Naive thymus-derived CD4-positive, alpha-beta T cell (primary cell): ENCODE measurements around the gene CHD1. TPM values are rescaled to one million over a fixed set of nuclear protein-coding genes. Genes with fewer than 3 reads are reported as not detected.

Experiments
- ATAC-seq: fragments of 150-1000 bp; cut with Tn5 transposase; 2 replicates; pipeline ENCODE4 v1.10.0; 2021; ENCODE audit warnings: mild to moderate bottlenecking, moderate library complexity
- CTCF ChIA-PET: fragments of 350-600 bp; sonication (Branson Sonifier 250); formaldehyde crosslinking; loops from one replicate; lab custom pipeline; 2021; ENCODE audit warnings: antibody characterized with exemption; lab: Charles Lee
- POLR2A ChIA-PET: fragments of 350-600 bp; sonication (Branson Sonifier 250); formaldehyde crosslinking; loops from one replicate; lab custom pipeline; 2021; ENCODE audit warnings: antibody characterized with exemption, inconsistent platforms; lab: Charles Lee
- DNase-seq, 9 donors: peaks; one replicate each; pipeline versions ENCODE4 v3.0.0 to v3.0.0-alpha.2; 2020 to 2022; ENCODE audit warnings: mixed read lengths in 1 of 9
- H3K27ac ChIP-seq: one replicate; pipeline ENCODE4 v1.7.0; 2013; ENCODE audit warnings: mild to moderate bottlenecking, low read depth, low read length, moderate library complexity
- H3K27me3 ChIP-seq, 2 donors: one replicate each; pipeline ENCODE4 v1.7.0; 2013; ENCODE audit warnings: low read length in 2 of 2, mild to moderate bottlenecking in 2 of 2, moderate library complexity in 2 of 2; ENCODE audit not compliant: control insufficient read depth in 2 of 2, insufficient read depth in 2 of 2
- H3K36me3 ChIP-seq, 3 experiments: 1 replicate in 2 of 3; 2 replicates in 1 of 3; pipeline ENCODE4 v1.7.0; 2013; ENCODE audit warnings: low read length in 3 of 3, mild to moderate bottlenecking in 3 of 3, moderate library complexity in 1 of 3; ENCODE audit not compliant: insufficient read depth in 3 of 3, control insufficient read depth in 2 of 3
- H3K4me1 ChIP-seq, 2 donors: one replicate each; pipeline ENCODE4 v1.7.0; 2013; ENCODE audit warnings: low read length in 2 of 2, mild to moderate bottlenecking in 2 of 2, moderate library complexity in 1 of 2; ENCODE audit not compliant: control insufficient read depth in 2 of 2, insufficient read depth in 2 of 2
- H3K4me3 ChIP-seq: 2 replicates; pipeline ENCODE4 v1.7.0; 2013; ENCODE audit warnings: mild to moderate bottlenecking, low read length
- H3K9me3 ChIP-seq, 3 experiments: 1 replicate in 2 of 3; 2 replicates in 1 of 3; pipeline ENCODE4 v1.7.0; 2013; ENCODE audit warnings: low read length in 3 of 3; ENCODE audit not compliant: control insufficient read depth in 2 of 3
- H3K27ac Mint-ChIP-seq, 9 donors: one replicate each; pipeline ENCODE4 v1.8.0; 2020 to 2022; ENCODE audit warnings: mixed read lengths in 9 of 9, mild to moderate bottlenecking in 8 of 9, moderate library complexity in 5 of 9, inconsistent platforms in 2 of 9
- H3K27me3 Mint-ChIP-seq, 5 donors: one replicate each; pipeline ENCODE4 v1.8.0; 2021 to 2022; ENCODE audit warnings: mixed read lengths in 5 of 5, mild to moderate bottlenecking in 1 of 5
- H3K36me3 Mint-ChIP-seq, 5 donors: one replicate each; pipeline ENCODE4 v1.8.0; 2020 to 2022; ENCODE audit warnings: mixed read lengths in 5 of 5, mild to moderate bottlenecking in 3 of 5, inconsistent platforms in 1 of 5
- H3K4me1 Mint-ChIP-seq, 7 donors: one replicate each; pipeline ENCODE4 v1.8.0; 2020 to 2022; ENCODE audit warnings: mixed read lengths in 7 of 7, mild to moderate bottlenecking in 3 of 7, inconsistent platforms in 1 of 7
- H3K4me3 Mint-ChIP-seq, 10 donors: one replicate each; pipeline ENCODE4 v1.8.0; 2020 to 2022; ENCODE audit warnings: mild to moderate bottlenecking in 10 of 10, mixed read lengths in 10 of 10, moderate library complexity in 6 of 10, inconsistent platforms in 2 of 10
- H3K9me3 Mint-ChIP-seq, 11 donors: one replicate each; pipeline ENCODE4 v1.8.0; 2020 to 2022; ENCODE audit warnings: mixed read lengths in 11 of 11, mild to moderate bottlenecking in 4 of 11, inconsistent platforms in 1 of 11, moderate library complexity in 1 of 11
- intact Hi-C, 2 donors: fragments of 100-400 bp; cut with micrococcal nuclease; formaldehyde crosslinking; loops; one replicate each; pipeline ENCODE4 v1.15.1; 2023
- polyA plus RNA-seq, 2 donors: library from polyadenylated mRNA; unstranded; fragments of 300-500 nt; fragmentation: Illumina TruSeq; gene quantifications; one replicate each; pipeline ENCODE4 v1.2.3, GENCODE V29; 2021
- total RNA-seq, 6 experiments: library from RNA in 5 of 6; stranded (reverse) in 5 of 6; gene quantifications; 1 replicate in 5 of 6; 2 replicates in 1 of 6; pipeline ENCODE4 v1.2.3 and lab custom pipeline; 2021 to 2026

Gene CHD1
- total and polyA plus RNA-seq, 7 experiments from 2014 or later = 9.1 to 134 (median 87.9) TPM

GRCh38 chr5:98827588-98828284 lies 101.1 kb downstream of the CHD1 start:
- CTCF ChIA-PET = no interaction called here
- Mint-ChIP-seq H3K4me3 (no peak overlapping the region), H3K9me3 (no peaks in the 10 kb centered on the region), H3K36me3 (peaks cover 0 to under 1% (median 0%) of the 10 kb centered on the region in 5 donors), H3K4me1 (peaks cover 0 to 2% (median 0%) of the 10 kb centered on the region in 7 donors), H3K27me3 (peaks cover 0 to 7% (median 0%) of the 10 kb centered on the region in 5 donors), H3K27ac (no peak overlapping the region)
- Histone ChIP-seq H3K36me3 (no peaks in the 10 kb centered on the region), H3K27me3 (no peaks in the 10 kb centered on the region), H3K27ac (no peak overlapping the region), H3K4me1 (no peaks in the 10 kb centered on the region), H3K4me3 (no peak overlapping the region), H3K9me3 (no peaks in the 10 kb centered on the region)
- no peak for ATAC-seq
- intact Hi-C loops = loop anchor here in 1 of 2 donors (1.0 kb wide), 2 partner anchors 56 to 1596 kb away; no protein-coding TSS in a partner anchor
- no peak for DNase-seq
- POLR2A ChIA-PET = no interaction called here

GRCh38 chr5:98827161-98827560 lies 101.6 kb downstream of the CHD1 start:
- Histone ChIP-seq H3K9me3 (no peaks in the 10 kb centered on the region), H3K4me1 (no peaks in the 10 kb centered on the region), H3K4me3 (no peak overlapping the region), H3K27me3 (no peaks in the 10 kb centered on the region), H3K27ac (no peak overlapping the region), H3K36me3 (no peaks in the 10 kb centered on the region)
- Mint-ChIP-seq H3K27ac (no peak overlapping the region), H3K4me3 (no peak overlapping the region), H3K27me3 (peaks cover 0 to 7% (median 0%) of the 10 kb centered on the region in 5 donors), H3K4me1 (peaks cover 0 to 2% (median 0%) of the 10 kb centered on the region in 7 donors), H3K36me3 (peaks cover 0 to 7% (median 0%) of the 10 kb centered on the region in 5 donors), H3K9me3 (no peaks in the 10 kb centered on the region)
- DNase-seq = peak in 5 of 9 donors; percentile 15 to 34 (median 22)
- ChIA-PET CTCF (no interaction called here), POLR2A (no interaction called here)
- intact Hi-C loops = loop anchor here in 1 of 2 donors (1.0 kb wide), 2 partner anchors 56 to 1596 kb away; no protein-coding TSS in a partner anchor
- no peak for ATAC-seq

GRCh38 chr5:98825582-98826375 lies 103.0 kb downstream of the CHD1 start:
- no peaks in the 10 kb centered on the region for H3K4me1 ChIP-seq
- Mint-ChIP-seq H3K4me1 (peaks cover 0 to 2% (median 0%) of the 10 kb centered on the region in 7 donors), H3K36me3 (peaks cover 0 to 16% (median 6%) of the 10 kb centered on the region in 5 donors), H3K4me3 (no peak overlapping the region), H3K27ac (no peak overlapping the region), H3K9me3 (peaks cover 0 to 7% (median 2%) of the 10 kb centered on the region in 11 donors), H3K27me3 (peaks cover 0 to 7% (median 0%) of the 10 kb centered on the region in 5 donors)
- intact Hi-C loops = no loop called here
- no peaks in the 10 kb centered on the region for H3K36me3 ChIP-seq
- H3K4me3 ChIP-seq = no peak overlapping the region
- ChIA-PET CTCF (no interaction called here), POLR2A (no interaction called here)
- no peak overlapping the region for H3K27ac ChIP-seq
- H3K9me3 ChIP-seq = no peaks in the 10 kb centered on the region
- H3K27me3 ChIP-seq = no peaks in the 10 kb centered on the region
- DNase-seq (no peak), ATAC-seq (no peak)

GRCh38 chr5:98816582-98817222 lies 112.1 kb downstream of the CHD1 start:
- Mint-ChIP-seq H3K4me1 (peaks cover 0 to 4% (median 0%) of the 10 kb centered on the region in 7 donors), H3K9me3 (peaks cover 0 to 21% (median 3%) of the 10 kb centered on the region in 11 donors), H3K4me3 (no peak overlapping the region), H3K27ac (no peak overlapping the region), H3K27me3 (no peaks in the 10 kb centered on the region), H3K36me3 (peaks cover 0 to 34% (median 20%) of the 10 kb centered on the region in 5 donors)
- no peak for ATAC-seq
- Histone ChIP-seq H3K4me1 (no peaks in the 10 kb centered on the region), H3K27ac (no peak overlapping the region), H3K9me3 (no peaks in the 10 kb centered on the region), H3K4me3 (no peak overlapping the region), H3K27me3 (no peaks in the 10 kb centered on the region), H3K36me3 (no peaks in the 10 kb centered on the region)
- intact Hi-C loops = no loop called here
- POLR2A ChIA-PET = no interaction called here
- no peak for DNase-seq
- CTCF ChIA-PET = interaction anchor here (0.7 kb wide), 1 partner anchor 12 kb away, joined by 4 read pairs; no protein-coding TSS in a partner anchor

GRCh38 chr5:98813755-98814154 lies 115.1 kb downstream of the CHD1 start:
- Histone ChIP-seq H3K36me3 (no peaks in the 10 kb centered on the region), H3K27ac (no peak overlapping the region), H3K9me3 (no peaks in the 10 kb centered on the region), H3K27me3 (no peaks in the 10 kb centered on the region), H3K4me3 (no peak overlapping the region), H3K4me1 (no peaks in the 10 kb centered on the region)
- Mint-ChIP-seq H3K27ac (no peak overlapping the region), H3K27me3 (no peaks in the 10 kb centered on the region), H3K4me1 (peaks cover 0 to 4% (median 0%) of the 10 kb centered on the region in 7 donors), H3K4me3 (no peak overlapping the region), H3K36me3 (peaks cover 0 to 14% (median 5%) of the 10 kb centered on the region in 5 donors), H3K9me3 (peaks cover 0 to 4% (median 0%) of the 10 kb centered on the region in 11 donors)
- ChIA-PET CTCF (interaction anchor here (0.6 to 1.1 kb wide), 2 partner anchors 17 to 45 kb away, joined by 3 to 4 read pairs; no protein-coding TSS in a partner anchor), POLR2A (no interaction called here)
- intact Hi-C loops = no loop called here
- no peak for ATAC-seq
- no peak for DNase-seq

GRCh38 chr5:98810206-98810605 lies 118.6 kb downstream of the CHD1 start:
- Mint-ChIP-seq H3K27ac (no peak overlapping the region), H3K27me3 (no peaks in the 10 kb centered on the region), H3K36me3 (peaks cover 3 to 20% (median 9%) of the 10 kb centered on the region in 5 donors), H3K4me3 (no peak overlapping the region), H3K9me3 (peaks cover 0 to 40% (median 22%) of the 10 kb centered on the region in 11 donors), H3K4me1 (peaks cover 0 to 4% (median 0%) of the 10 kb centered on the region in 7 donors)
- Histone ChIP-seq H3K4me3 (no peak overlapping the region), H3K36me3 (no peaks in the 10 kb centered on the region), H3K27me3 (no peaks in the 10 kb centered on the region), H3K9me3 (peaks cover 0 to 12% (median 3%) of the 10 kb centered on the region in 3 experiments), H3K4me1 (no peaks in the 10 kb centered on the region), H3K27ac (no peak overlapping the region)
- DNase-seq (no peak), ATAC-seq (no peak)
- ChIA-PET CTCF (no interaction called here), POLR2A (no interaction called here)
- intact Hi-C loops = no loop called here
